ENCODE measurements around the gene ABHD6.

Gene ABHD6, protein sequence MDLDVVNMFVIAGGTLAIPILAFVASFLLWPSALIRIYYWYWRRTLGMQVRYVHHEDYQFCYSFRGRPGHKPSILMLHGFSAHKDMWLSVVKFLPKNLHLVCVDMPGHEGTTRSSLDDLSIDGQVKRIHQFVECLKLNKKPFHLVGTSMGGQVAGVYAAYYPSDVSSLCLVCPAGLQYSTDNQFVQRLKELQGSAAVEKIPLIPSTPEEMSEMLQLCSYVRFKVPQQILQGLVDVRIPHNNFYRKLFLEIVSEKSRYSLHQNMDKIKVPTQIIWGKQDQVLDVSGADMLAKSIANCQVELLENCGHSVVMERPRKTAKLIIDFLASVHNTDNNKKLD
- long read RNA-seq, partial matches to known transcripts, result 1 of 10 reads
- long read RNA-seq, other reads (novel, unspliced or antisense), result 6 of 10 reads

DNA sequence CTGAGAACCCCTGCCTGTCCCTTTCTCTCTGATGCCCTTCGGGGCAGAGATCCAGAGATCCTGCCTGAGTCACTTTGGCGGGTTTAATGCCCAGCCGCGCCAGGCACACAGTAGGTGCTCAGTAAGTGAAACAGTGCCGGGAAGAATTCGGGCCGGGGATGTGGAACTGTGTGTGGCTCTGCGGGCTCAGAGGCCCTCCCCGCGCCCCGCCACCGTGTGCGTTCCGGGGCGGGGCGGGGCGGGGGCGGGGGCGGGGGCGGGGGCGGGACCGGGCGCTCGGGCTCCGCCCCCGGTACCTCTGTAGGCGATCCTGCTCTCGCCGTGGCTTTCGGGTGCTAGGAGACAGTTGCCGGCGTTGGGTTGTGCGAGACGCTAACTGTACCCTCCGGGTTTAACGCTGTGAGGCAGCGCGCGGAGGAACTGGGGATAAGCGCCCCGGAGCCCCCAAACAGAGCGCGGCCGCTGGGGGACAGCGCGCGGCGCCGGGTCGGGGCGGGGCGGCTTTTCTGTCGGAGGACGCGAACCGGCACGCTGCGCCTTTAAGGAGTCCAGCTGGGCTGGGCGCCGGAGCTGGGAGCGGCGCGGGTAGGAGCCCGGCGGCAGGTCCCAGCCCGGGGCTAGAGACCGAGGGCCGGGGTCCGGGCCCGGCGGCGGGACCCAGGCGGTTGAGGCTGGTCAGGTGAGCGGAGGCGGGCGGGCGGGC is at the start of gene ABHD6:
TSS of gene ABHD6 (plus strand) at position 555 of the 703 bp plus-strand sequence. CDS start 18,795 bp downstream, outside the sequence.
- peak; percentile 36 to 43 for DNase-seq (ENCODE audit: low read depth in 1 of 2, low spot score in 1 of 2)
- H3K27me3 ChIP-seq (ENCODE audit: insufficient read depth, poor library complexity, severe bottlenecking), result peaks cover 12% of the 10 kb centered on the region
- TF ChIP-seq GABPA (IDR thresholded peaks at IDR 0.05; ENCODE audit: low read depth) (no peak), POLR2AphosphoS5 (IDR thresholded peaks at IDR 0.05; ENCODE audit: low read depth) (no peak), SPI1 (IDR thresholded peaks at IDR 0.05; ENCODE audit: borderline replicate concordance, low read depth) (no peak)
- TF ChIP-seq, protein P1, sequence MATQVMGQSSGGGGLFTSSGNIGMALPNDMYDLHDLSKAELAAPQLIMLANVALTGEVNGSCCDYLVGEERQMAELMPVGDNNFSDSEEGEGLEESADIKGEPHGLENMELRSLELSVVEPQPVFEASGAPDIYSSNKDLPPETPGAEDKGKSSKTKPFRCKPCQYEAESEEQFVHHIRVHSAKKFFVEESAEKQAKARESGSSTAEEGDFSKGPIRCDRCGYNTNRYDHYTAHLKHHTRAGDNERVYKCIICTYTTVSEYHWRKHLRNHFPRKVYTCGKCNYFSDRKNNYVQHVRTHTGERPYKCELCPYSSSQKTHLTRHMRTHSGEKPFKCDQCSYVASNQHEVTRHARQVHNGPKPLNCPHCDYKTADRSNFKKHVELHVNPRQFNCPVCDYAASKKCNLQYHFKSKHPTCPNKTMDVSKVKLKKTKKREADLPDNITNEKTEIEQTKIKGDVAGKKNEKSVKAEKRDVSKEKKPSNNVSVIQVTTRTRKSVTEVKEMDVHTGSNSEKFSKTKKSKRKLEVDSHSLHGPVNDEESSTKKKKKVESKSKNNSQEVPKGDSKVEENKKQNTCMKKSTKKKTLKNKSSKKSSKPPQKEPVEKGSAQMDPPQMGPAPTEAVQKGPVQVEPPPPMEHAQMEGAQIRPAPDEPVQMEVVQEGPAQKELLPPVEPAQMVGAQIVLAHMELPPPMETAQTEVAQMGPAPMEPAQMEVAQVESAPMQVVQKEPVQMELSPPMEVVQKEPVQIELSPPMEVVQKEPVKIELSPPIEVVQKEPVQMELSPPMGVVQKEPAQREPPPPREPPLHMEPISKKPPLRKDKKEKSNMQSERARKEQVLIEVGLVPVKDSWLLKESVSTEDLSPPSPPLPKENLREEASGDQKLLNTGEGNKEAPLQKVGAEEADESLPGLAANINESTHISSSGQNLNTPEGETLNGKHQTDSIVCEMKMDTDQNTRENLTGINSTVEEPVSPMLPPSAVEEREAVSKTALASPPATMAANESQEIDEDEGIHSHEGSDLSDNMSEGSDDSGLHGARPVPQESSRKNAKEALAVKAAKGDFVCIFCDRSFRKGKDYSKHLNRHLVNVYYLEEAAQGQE (IDR thresholded peaks at IDR 0.05; ENCODE audit: insufficient replicate concordance, low read depth), result no peak
- TF ChIP-seq, protein P2, sequence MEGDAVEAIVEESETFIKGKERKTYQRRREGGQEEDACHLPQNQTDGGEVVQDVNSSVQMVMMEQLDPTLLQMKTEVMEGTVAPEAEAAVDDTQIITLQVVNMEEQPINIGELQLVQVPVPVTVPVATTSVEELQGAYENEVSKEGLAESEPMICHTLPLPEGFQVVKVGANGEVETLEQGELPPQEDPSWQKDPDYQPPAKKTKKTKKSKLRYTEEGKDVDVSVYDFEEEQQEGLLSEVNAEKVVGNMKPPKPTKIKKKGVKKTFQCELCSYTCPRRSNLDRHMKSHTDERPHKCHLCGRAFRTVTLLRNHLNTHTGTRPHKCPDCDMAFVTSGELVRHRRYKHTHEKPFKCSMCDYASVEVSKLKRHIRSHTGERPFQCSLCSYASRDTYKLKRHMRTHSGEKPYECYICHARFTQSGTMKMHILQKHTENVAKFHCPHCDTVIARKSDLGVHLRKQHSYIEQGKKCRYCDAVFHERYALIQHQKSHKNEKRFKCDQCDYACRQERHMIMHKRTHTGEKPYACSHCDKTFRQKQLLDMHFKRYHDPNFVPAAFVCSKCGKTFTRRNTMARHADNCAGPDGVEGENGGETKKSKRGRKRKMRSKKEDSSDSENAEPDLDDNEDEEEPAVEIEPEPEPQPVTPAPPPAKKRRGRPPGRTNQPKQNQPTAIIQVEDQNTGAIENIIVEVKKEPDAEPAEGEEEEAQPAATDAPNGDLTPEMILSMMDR (IDR thresholded peaks at IDR 0.05; ENCODE audit: insufficient read depth, low read length), result no peak
- H3K4me3 ChIP-seq (replicated peaks; ENCODE audit: insufficient read depth, low read length), result peak within 1 kb of the TSS; percentile 71
- no peak within 1 kb of the TSS for H3K27ac ChIP-seq (replicated peaks)

DNA sequence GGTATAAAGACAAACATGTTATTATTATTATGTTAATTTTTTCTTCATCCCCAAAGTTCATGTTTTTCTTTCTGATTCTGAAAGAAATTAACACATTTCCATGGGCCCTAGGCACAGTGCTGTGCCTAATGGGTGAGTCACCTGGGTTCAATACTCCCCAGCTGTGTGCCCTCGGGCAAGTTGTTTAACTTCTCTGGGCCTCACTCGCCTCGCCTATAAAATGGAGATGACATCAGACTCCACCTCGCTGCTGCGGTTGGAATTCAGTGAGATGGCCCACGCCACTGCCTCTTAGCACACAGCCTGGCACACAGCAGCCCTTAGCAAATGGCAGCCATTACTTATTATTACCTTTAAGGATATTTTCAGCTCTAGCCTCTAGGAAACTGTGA is 49.4 kb upstream of the ABHD6 start:
- TF ChIP-seq, protein P2 (IDR thresholded peaks at IDR 0.05; ENCODE audit: insufficient read depth, low read length), result no peak
- TF ChIP-seq SPI1 (IDR thresholded peaks at IDR 0.05; ENCODE audit: borderline replicate concordance, low read depth) (no peak), POLR2AphosphoS5 (IDR thresholded peaks at IDR 0.05; ENCODE audit: low read depth) (no peak), GABPA (IDR thresholded peaks at IDR 0.05; ENCODE audit: low read depth) (no peak)
- TF ChIP-seq, protein P1 (IDR thresholded peaks at IDR 0.05; ENCODE audit: insufficient replicate concordance, low read depth), result no peak
- no peak for DNase-seq (ENCODE audit: low read depth in 1 of 2, low spot score in 1 of 2)
- H3K27ac ChIP-seq (replicated peaks), result no peak overlapping the region

DNA sequence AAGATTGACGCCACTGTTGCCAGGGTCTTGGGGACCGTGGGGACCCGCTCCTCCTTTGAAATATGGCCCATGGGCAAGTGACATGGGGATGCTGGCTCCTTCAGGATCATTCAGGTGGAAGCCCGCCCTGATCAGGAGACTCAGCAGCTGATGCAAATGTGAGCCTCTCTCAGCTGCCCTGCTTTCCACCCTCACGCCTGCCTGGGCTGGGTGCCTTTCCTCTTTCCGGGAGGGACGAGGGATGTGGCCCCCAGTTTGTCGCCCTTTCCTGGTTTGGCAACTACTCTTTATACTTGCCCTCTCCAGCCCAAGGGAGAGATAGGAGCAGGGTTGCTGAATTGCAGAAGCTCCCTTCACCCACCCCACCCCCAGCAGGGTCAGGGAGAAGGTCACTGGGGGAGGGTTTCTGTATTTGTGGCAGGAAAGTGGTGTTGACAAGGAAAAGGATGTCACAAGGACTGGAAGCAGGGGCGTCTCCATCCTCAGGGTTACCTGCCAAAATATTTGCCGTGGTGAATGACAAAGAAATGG is 48.6 kb upstream of the ABHD6 start:
- Histone ChIP-seq H3K27ac (replicated peaks) (no peak overlapping the region), H3K27me3 (ENCODE audit: insufficient read depth, poor library complexity, severe bottlenecking) (no peaks in the 10 kb centered on the region), H3K4me3 (replicated peaks; ENCODE audit: insufficient read depth, low read length) (no peak overlapping the region)
- TF ChIP-seq, protein P2 (IDR thresholded peaks at IDR 0.05; ENCODE audit: insufficient read depth, low read length), result no peak
- TF ChIP-seq, protein P1 (IDR thresholded peaks at IDR 0.05; ENCODE audit: insufficient replicate concordance, low read depth), result no peak
- TF ChIP-seq POLR2AphosphoS5 (IDR thresholded peaks at IDR 0.05; ENCODE audit: low read depth) (no peak), SPI1 (IDR thresholded peaks at IDR 0.05; ENCODE audit: borderline replicate concordance, low read depth) (no peak), GABPA (IDR thresholded peaks at IDR 0.05; ENCODE audit: low read depth) (no peak)
- DNase-seq (ENCODE audit: low read depth in 1 of 2, low spot score in 1 of 2), result no peak

More for the DNA sequence above, 49.4 kb upstream of the ABHD6 start:
- H3K4me3 ChIP-seq (replicated peaks; ENCODE audit: insufficient read depth, low read length), result no peak overlapping the region
- H3K27me3 ChIP-seq (ENCODE audit: insufficient read depth, poor library complexity, severe bottlenecking), result no peaks in the 10 kb centered on the region
